HG03064 (cell line): Measurements from ENCODE around the gene PRR5L.
A peak's percentile ranks its signal among the peaks of the same experiment; 100 is the strongest.
"Not testable (repeated sequence)": the region's sequence is repeated elsewhere in the genome, so short reads cannot be mapped to it uniquely, and the experiment has no call there.

Source experiments
- ATAC-seq: cut with Tn5 transposase; IDR thresholded peaks from one replicate; pipeline ENCODE4 v1.9.1; 2021; ENCODE audit warnings: low read depth; ENCODE audit not compliant: unreplicated experiment

Gene PRR5L

DNA sequence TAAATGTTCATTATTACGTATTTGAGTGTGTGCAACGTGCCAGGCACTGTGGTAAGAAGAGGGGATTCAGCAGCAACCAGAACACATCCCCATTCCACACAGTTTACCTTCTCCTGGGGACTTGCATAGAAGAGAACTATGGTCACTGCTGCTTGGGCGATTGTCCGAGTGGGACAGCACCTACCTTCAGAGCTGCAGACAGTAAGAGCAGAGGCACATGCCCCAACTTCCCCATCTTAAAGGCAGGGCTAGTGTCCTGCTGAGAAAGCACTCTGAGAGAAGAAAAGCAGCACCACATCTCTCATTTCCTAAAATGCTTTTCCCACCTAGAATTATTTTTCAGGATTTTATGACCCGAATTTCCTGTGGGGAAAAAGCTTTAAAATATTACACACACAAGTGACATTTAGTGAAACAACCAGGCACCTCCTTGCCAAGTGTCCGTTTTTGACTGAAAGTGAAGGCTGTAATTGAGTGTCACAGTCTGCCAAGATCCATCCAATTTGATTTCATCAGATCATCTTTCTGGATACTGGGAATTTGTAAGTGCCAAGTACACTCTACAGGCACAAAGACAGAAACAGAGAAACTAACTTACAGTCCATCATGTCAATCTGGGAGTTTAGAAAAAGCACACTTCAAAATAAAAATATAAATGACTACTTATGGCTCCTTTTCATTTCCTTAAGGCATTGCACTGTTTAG lies 189.4 kb downstream of the PRR5L start:
- ATAC-seq = no peak

DNA sequence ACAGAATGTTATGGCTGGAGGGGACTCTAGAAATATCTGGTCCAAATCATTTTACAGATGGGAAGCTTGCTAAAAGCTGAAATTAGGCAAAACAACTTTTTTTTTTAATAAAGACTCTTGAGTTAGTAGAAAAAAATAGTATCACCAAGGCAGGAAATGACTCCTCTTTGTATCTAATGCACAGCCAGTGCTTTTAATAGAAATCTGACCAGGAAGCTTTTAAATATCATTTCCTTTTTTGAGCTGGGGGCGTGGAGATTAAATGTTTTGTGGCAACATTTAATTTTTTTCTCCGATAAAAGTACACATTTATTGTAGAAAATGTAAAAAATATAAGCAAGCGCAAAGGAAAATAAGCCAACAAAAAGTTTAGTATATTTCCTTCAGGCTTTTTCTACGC lies 191.5 kb downstream of the PRR5L start:
- no peak for ATAC-seq

GRCh38 chr11:36488096-36488495 lies 192.0 kb downstream of the PRR5L start:
- ATAC-seq = no peak

- no peak for ATAC-seq
These were observed 194.1 kb downstream of the PRR5L start for GRCh38 chr11:36490026-36490806.

DNA sequence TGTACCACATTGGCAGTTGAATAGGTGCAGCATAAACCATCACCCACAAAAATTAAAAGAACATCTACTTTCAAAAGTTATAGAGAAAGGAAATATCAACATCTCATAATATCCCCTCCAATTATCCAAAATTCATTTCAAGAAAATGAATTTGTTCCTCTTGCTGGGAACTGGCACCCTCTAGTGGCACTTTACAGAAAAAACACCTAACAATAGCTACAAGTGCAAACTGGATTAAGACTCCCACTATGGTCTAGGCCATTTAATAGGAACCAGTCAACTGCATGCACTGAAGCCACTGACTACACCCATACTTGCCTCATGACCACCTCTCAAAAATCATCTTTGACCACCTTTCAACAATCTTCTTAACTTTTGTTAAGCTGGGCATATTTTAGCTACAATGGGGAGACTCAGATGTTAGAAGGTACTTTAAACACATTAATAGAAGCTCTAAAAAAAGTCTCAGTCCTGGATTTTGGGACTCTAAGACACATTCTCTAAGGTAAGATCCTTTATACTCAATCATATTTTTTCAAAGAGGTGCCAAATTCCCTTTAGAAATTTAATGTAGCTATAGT lies 196.7 kb downstream of the PRR5L start:
- no peak for ATAC-seq

DNA sequence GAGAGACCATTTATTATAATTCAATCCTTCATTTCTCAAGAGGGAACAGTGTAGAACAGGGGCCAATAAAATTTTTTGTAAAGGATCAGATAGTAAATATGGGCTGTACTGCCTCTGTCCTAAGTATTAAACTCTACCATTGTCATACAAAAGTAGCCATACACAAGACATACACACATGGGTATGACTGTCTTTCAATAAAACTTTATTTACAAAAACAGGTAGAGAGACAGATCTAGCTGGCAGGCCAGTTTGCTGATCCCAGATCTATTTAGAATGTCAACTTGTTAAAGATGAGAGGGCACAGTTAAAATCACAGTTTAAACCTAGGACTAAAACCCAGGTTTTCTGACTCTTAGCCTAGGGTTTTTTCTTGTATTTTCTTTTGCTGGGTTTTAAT lies 197.2 kb downstream of the PRR5L start:
- ATAC-seq = no peak

DNA sequence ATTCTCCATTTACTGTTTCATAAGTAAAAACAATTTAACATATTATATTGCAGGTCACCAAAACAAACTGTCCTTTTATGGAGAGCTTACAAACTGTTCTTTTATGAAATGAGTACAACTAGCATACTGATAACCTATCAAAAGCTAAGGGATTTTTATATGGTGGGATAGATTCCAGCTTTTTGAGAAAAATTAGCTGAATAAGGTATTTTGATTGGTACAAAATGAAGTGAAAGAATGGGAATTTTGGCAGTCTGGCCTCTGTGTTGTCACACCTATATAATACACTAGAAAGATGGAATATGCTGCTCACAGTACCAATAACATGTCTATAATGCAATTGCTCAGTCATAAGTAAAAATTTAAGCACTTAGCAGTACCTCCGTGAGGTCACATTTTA lies 202.6 kb downstream of the PRR5L start:
- ATAC-seq = no peak

DNA sequence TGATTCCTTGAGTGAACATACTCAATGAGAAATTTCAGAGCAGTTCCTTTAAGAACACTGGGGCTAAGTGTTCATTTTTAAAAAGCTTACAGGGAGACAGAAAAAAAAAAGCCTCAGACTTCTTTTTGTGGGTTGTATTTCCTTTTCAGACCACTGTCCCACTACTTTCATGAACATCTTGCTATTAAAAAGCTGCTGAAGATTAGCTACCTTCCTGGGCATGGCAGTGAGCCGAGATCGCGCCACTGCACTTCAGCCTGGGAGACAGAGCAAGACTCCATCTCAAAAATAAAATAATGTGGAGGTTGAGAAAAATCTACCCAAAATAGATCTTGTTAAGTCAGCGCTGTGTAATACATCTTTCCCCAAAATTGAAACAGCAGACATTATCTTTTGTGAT lies 203.2 kb downstream of the PRR5L start:
- ATAC-seq = no peak

DNA sequence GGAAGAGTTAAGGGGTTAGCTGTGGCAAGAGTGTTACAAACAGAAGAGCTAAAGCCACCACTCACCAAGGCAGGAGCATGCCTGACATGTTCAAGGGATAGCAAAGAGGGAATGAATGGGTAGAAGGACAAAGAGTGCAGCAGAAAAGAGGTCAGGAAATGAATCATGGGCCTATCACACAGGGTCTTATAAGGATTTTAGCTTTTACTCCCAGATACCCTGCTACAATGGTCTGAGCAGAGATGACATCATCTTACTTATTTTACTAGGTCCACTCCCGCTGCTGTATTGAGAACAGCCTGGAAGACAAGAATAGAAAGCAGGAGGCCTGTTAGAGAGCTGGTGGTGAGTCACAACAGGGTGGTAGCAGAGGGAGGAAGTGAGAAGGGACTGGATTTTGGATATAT lies 204.2 kb downstream of the PRR5L start:
- peak; percentile 92 for ATAC-seq

GRCh38 chr11:36501236-36501635 lies 205.1 kb downstream of the PRR5L start:
- no peak for ATAC-seq

DNA sequence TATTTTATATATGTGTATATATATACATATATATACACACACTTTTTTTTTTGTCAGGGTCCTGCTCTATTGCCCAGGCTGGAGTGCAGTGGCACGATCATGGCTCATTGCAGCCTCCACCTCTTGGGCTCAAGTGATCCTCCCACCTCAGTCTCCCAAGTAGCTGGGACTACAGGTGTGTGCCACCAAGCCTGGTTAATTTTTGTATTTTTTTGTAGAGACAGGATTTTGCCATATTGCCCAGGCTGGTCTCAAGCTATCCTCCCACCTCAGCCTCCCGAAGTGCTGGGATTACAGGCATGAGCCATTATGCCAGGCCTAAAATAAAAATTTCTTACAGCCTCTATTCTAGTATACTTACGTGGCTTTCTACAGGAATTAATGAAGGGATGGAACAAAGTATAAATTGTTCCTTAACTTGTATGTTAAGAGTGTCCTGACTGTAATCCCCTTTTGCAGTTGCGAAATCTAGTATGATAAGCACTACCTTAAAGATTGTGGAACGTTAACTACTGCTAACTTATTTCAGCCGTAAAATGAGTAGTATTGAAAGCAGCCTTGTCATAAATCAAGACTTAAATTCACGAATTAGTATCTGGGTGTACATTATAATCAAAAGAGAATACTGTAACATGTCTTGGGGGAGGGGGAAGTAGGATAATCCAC lies 211.9 kb downstream of the PRR5L start:
- no peak for ATAC-seq

GRCh38 chr11:36508743-36509142 lies 212.7 kb downstream of the PRR5L start:
- ATAC-seq = no peak

GRCh38 chr11:36509201-36509639 lies 213.1 kb downstream of the PRR5L start:
- ATAC-seq = no peak

DNA sequence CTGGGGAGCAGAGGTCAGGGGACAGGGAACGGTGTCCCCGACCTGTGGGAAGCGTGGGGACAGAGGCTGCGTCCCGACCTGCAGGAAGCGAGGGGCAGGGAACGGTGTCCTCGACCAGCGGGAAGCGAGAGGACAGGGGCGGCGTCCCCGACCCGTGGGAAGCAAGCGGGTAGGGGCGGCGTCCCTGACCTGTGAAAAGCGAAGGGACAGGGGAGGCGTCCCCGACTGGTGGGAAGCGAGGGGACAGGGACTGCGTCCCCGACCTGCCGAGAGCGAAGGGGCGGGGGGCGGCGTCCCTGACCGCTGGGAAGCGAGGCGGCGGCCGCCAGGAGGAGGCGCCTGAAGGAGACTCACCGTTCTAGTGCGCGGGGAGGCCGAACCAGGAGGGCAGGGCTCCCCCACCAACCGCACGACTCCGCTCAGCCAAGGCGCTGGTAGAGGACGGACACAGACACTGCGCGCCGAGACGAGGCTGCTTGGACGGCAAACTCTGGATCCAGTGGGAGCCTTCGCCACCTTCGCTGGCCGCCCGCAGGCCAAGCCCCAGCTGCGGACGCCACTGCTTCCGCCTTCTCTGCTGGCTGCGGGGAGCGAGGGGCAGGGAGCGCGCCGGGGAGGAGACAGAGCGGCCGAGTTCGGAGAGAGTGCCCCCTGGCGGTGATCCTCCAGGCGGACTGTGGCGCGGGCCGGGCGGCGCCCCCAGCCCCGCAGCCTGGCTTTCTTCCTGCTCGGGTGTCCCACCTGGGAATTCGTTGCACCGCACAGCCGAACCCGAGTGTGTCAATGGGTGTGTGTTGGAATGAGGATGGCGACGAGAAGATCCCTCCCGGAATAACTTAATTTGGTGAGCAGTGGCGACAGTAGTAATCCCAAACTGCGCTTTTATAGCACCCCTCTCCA lies 213.9 kb downstream of the PRR5L start, which contains the start of gene TRAF6:
TSS of gene TRAF6 (minus strand) at position 579 of the 900 bp plus-strand sequence. CDS start 8,757 bp downstream, outside the sequence.
- peak; percentile 99 for ATAC-seq

- no peak for ATAC-seq
These were observed 214.5 kb downstream of the PRR5L start for GRCh38 chr11:36510594-36510942.

DNA sequence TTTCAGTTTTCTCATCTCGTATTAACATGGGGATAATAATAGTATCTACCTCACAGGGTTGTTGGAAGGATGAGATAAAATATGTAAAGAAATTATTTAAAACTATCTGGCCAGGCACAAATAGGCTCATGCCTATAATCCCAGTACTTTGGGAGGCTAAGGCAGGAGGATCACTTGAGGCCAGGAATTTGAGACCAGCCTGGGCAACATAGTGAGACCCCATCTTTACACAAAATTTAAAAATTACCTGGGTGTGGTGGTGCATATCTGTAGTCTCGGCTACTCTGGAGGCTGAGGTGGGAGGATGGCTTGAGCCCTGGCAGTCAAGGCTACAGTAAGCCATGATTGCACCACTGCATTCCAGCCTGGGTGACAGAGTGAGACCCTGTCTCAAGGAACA lies 215.0 kb downstream of the PRR5L start:
- ATAC-seq = not testable (repeated sequence)

GRCh38 chr11:36512016-36512415 lies 215.9 kb downstream of the PRR5L start:
- ATAC-seq = no peak

GRCh38 chr11:36513965-36514364 lies 217.9 kb downstream of the PRR5L start:
- ATAC-seq = no peak
